Measurements from ENCODE around the gene PRKCH. TPM values are rescaled to one million over a fixed set of nuclear protein-coding genes. Genes with fewer than 3 reads are reported as not detected.

Gene PRKCH
- total RNA-seq, 1 experiment from 2014 or later = 18.3 TPM

- no peak for TF ChIP-seq CTCF (IDR thresholded peaks at IDR 0.05; ENCODE audit: insufficient read depth in 1 of 2, low read depth in 1 of 2, low read length in 1 of 2, severe bottlenecking in 1 of 2, unreplicated experiment in 1 of 2)
- Mint-ChIP-seq H3K9me3 (ENCODE audit: unreplicated experiment) (no peaks in the 10 kb centered on the region), H3K27me3 (ENCODE audit: insufficient read depth, unreplicated experiment) (no peaks in the 10 kb centered on the region), H3K27ac (ENCODE audit: unreplicated experiment) (no peak overlapping the region), H3K4me3 (ENCODE audit: unreplicated experiment) (no peak overlapping the region), H3K4me1 (ENCODE audit: low read depth, unreplicated experiment) (no peaks in the 10 kb centered on the region), H3K36me3 (ENCODE audit: insufficient read depth, unreplicated experiment) (peaks cover 11% of the 10 kb centered on the region)
- no peaks in the 10 kb centered on the region for H3K27me3 ChIP-seq (replicated peaks; ENCODE audit: control insufficient read depth, insufficient read depth, low read length)
- no peaks in the 10 kb centered on the region for H3K4me1 ChIP-seq
- no peak for DNase-seq
- BruUV-seq (replicated peaks) = no TSS peak
- H3K36me3 ChIP-seq (ENCODE audit: control insufficient read depth, insufficient read depth, low read length) = no peaks in the 10 kb centered on the region
- POLR2A ChIA-PET = no interaction called here
- intact Hi-C loops (cut with micrococcal nuclease; ENCODE audit: unreplicated experiment) = no loop called here
- no peaks in the 10 kb centered on the region for H3K9me3 ChIP-seq
- no peak overlapping the region for H3K4me3 ChIP-seq (ENCODE audit: low read depth, low read length)
- CTCF ChIA-PET = no interaction called here
These were observed 78.0 kb downstream of the PRKCH start for GRCh38 chr14:61399365-61399764.

- Mint-ChIP-seq H3K27ac (ENCODE audit: unreplicated experiment) (no peak overlapping the region), H3K9me3 (ENCODE audit: unreplicated experiment) (no peaks in the 10 kb centered on the region), H3K4me3 (ENCODE audit: unreplicated experiment) (no peak overlapping the region), H3K36me3 (ENCODE audit: insufficient read depth, unreplicated experiment) (peaks cover 6% of the 10 kb centered on the region), H3K27me3 (ENCODE audit: insufficient read depth, unreplicated experiment) (no peaks in the 10 kb centered on the region), H3K4me1 (ENCODE audit: low read depth, unreplicated experiment) (no peaks in the 10 kb centered on the region)
- no peak for DNase-seq
- intact Hi-C loops (cut with micrococcal nuclease; ENCODE audit: unreplicated experiment) = no loop called here
- Histone ChIP-seq H3K27me3 (replicated peaks; ENCODE audit: control insufficient read depth, insufficient read depth, low read length) (no peaks in the 10 kb centered on the region), H3K9me3 (no peaks in the 10 kb centered on the region), H3K4me3 (ENCODE audit: low read depth, low read length) (no peak overlapping the region), H3K4me1 (no peaks in the 10 kb centered on the region), H3K36me3 (ENCODE audit: control insufficient read depth, insufficient read depth, low read length) (no peaks in the 10 kb centered on the region)
- POLR2A ChIA-PET = no interaction called here
- CTCF ChIA-PET = no interaction called here
- no TSS peak for BruUV-seq (replicated peaks)
- no peak for TF ChIP-seq CTCF (IDR thresholded peaks at IDR 0.05; ENCODE audit: insufficient read depth in 1 of 2, low read depth in 1 of 2, low read length in 1 of 2, severe bottlenecking in 1 of 2, unreplicated experiment in 1 of 2)
These were observed 80.1 kb downstream of the PRKCH start for GRCh38 chr14:61401461-61401860.

DNA sequence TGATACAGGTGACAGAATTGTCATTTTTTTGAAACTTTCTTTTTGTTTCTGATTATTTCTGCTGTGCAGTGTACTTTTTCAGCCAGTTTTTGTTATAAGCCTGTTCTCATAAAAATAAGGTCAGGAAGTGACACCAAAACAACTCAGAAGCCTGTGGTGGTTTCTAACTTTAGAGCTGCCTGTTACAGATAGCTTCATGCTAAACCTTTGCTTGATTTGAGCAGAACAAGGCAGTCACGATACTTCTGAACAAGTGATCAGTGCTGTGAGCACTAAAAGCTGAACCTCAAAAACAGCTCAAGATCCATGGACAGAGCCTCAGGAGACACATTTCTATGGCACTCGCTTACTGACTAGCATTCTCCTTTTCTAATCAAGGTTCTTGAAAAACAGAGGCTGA is 82.0 kb downstream of the PRKCH start:
- intact Hi-C loops (cut with micrococcal nuclease; ENCODE audit: unreplicated experiment) = no loop called here
- no peak for DNase-seq
- CTCF ChIA-PET = no interaction called here
- no peaks in the 10 kb centered on the region for H3K27me3 Mint-ChIP-seq (ENCODE audit: insufficient read depth, unreplicated experiment)
- H3K36me3 Mint-ChIP-seq (ENCODE audit: insufficient read depth, unreplicated experiment) = peaks cover under 1% of the 10 kb centered on the region
- H3K4me3 Mint-ChIP-seq (ENCODE audit: unreplicated experiment) = no peak overlapping the region
- no peaks in the 10 kb centered on the region for H3K4me1 Mint-ChIP-seq (ENCODE audit: low read depth, unreplicated experiment)
- Histone ChIP-seq H3K4me3 (ENCODE audit: low read depth, low read length) (no peak overlapping the region), H3K9me3 (no peaks in the 10 kb centered on the region), H3K27me3 (replicated peaks; ENCODE audit: control insufficient read depth, insufficient read depth, low read length) (no peaks in the 10 kb centered on the region; the same call in 1 of the 2 replicates), H3K36me3 (ENCODE audit: control insufficient read depth, insufficient read depth, low read length) (no peaks in the 10 kb centered on the region), H3K4me1 (no peaks in the 10 kb centered on the region)
- no peaks in the 10 kb centered on the region for H3K9me3 Mint-ChIP-seq (ENCODE audit: unreplicated experiment)
- POLR2A ChIA-PET = no interaction called here
- H3K27ac Mint-ChIP-seq (ENCODE audit: unreplicated experiment) = no peak overlapping the region
- no TSS peak for BruUV-seq (replicated peaks)
- TF ChIP-seq CTCF (IDR thresholded peaks at IDR 0.05; ENCODE audit: insufficient read depth in 1 of 2, low read depth in 1 of 2, low read length in 1 of 2, severe bottlenecking in 1 of 2, unreplicated experiment in 1 of 2) = no peak
